ENCODE measurements around the gene BBOX1.

Gene BBOX1

DNA sequence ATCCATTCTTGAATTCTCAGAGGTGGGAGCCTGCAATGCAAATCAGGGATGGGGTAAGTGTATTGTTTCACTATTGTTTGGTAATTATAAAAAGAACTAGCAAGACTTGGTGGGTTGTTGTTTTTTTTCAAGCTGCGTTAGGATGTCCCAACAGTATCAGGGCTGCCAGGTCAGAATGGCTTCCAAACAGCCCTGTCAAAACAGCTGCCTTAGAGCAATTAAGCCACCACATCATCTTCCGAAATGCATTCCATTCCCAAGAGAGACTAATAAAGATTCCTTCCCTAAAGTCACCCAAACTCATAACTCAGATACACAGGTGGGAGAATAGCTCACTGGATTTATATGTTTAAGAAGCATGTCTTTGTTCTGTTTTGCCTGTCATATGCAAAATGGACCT, 23.5 kb downstream of the BBOX1 start:
- FAIRE-seq: no peak
- TF ChIP-seq, protein P1, sequence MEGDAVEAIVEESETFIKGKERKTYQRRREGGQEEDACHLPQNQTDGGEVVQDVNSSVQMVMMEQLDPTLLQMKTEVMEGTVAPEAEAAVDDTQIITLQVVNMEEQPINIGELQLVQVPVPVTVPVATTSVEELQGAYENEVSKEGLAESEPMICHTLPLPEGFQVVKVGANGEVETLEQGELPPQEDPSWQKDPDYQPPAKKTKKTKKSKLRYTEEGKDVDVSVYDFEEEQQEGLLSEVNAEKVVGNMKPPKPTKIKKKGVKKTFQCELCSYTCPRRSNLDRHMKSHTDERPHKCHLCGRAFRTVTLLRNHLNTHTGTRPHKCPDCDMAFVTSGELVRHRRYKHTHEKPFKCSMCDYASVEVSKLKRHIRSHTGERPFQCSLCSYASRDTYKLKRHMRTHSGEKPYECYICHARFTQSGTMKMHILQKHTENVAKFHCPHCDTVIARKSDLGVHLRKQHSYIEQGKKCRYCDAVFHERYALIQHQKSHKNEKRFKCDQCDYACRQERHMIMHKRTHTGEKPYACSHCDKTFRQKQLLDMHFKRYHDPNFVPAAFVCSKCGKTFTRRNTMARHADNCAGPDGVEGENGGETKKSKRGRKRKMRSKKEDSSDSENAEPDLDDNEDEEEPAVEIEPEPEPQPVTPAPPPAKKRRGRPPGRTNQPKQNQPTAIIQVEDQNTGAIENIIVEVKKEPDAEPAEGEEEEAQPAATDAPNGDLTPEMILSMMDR (IDR thresholded peaks at IDR 0.05; ENCODE audit: insufficient read depth, missing control alignments): no peak
- no peak for DNase-seq (ENCODE audit: insufficient read length, low spot score)

DNA sequence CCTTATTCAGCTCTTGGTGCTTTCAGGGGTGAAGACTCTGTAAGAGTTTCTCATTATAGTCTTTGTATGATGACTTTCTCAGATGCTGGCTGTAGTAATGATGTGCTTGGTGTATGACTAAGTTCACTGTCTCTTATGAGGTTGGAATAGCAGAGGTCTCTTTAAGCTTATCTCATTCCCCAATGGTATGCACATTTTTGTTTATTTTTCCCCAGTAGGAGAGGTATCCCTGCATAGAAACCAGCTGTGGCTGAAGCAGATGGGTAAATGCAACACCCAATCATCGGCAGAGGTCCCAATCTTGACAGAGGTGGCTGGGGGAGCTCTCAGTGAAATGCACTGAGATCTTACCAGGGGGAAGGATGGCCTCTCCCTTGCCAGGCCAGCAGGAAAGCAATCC, 34.6 kb downstream of the BBOX1 start:
- no peak for DNase-seq (ENCODE audit: insufficient read length, low spot score)
- FAIRE-seq: no peak

DNA sequence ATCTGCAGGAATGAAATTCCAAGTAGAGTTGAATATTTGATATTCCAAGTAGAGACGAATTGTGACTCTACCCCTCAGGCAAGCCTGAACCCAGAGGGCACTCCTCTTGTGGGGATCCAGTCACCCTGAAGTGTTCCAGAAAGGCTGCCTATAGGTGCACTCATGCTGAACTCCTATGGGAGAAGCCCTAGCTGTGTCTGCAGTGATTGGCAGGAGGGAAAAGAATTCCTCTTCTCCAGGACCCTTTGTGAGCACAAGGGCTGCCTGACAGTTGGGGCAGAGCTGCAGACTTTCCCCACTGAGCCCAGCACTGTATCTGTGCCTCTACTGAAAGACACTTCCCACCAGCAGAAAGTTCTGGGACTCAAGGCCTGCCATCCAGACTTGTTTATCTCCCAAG, 35.0 kb downstream of the BBOX1 start:
- TF ChIP-seq, protein P1 (IDR thresholded peaks at IDR 0.05; ENCODE audit: insufficient read depth, missing control alignments): no peak
- DNase-seq (ENCODE audit: insufficient read length, low spot score) (no peak), FAIRE-seq (no peak)

More for the DNA sequence above, 34.6 kb downstream of the BBOX1 start:
- TF ChIP-seq, protein P1 (IDR thresholded peaks at IDR 0.05; ENCODE audit: insufficient read depth, missing control alignments): no peak

DNA sequence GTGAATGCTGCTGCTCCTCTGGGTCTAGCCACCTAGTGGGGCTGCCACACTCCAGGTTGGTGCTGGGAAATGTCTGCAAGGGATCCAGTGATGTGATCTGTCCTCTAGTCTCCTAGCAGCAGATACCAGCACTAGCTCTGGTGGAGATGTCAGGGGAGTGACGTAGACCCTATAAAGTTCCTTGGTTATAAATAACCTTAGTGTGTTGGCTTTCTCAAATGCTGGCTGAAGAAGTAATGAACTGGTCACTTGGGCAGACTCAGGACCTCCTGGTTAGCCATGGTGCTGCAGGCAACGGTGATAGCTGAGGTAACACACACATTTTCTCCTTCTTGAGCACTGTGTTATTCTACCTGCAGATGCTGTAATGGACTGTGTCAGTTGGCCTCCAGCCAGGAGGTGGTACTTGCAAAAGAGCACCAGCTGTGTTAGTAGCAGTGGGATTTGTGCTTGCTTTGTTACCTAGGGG, 35.5 kb downstream of the BBOX1 start:
- DNase-seq (ENCODE audit: insufficient read length, low spot score) (no peak), FAIRE-seq (no peak)
- TF ChIP-seq, protein P1 (IDR thresholded peaks at IDR 0.05; ENCODE audit: insufficient read depth, missing control alignments): no peak

DNA sequence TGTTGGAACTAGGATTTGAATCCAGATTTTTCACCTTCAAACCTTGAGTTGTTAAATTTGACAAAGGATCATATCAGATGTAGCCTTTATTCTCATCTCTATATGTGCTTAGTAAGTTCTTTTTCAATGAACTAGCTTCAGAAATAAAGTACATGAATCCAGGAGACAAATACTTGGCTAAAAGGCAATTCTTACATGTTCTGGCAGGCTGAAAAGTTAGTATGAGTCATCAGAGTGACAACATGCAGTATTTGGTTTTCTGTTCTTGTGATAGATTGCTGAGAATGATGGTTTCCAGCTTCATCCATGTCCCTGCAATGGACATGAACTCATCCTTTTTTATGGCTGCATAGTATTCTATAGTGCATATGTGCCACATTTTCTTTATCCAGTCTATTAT, 40.4 kb downstream of the BBOX1 start:
- TF ChIP-seq, protein P1 (IDR thresholded peaks at IDR 0.05; ENCODE audit: insufficient read depth, missing control alignments): no peak
- DNase-seq (ENCODE audit: insufficient read length, low spot score) (no peak), FAIRE-seq (no peak)

DNA sequence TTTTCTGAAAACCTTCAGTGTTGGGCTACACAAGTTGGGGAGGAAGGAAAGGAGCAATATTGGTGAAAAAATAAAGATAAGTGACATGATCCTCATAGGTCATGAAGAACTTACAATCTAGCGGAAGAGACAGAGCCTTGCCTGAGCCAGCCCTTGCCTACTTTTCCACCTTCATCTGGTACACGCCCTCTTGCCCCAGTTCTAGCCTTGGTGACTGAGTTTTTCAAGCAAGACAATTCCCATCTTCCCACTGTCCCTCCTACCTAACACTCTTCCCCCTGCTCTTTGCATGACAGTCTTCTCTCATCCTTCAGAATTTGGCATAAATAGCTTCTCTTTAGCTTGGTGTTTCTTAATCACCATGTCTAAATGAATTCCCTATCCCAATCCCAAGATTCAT, 42.6 kb downstream of the BBOX1 start:
- TF ChIP-seq, protein P1 (IDR thresholded peaks at IDR 0.05; ENCODE audit: insufficient read depth, missing control alignments): no peak
- DNase-seq (ENCODE audit: insufficient read length, low spot score): no peak
- no peak for FAIRE-seq

DNA sequence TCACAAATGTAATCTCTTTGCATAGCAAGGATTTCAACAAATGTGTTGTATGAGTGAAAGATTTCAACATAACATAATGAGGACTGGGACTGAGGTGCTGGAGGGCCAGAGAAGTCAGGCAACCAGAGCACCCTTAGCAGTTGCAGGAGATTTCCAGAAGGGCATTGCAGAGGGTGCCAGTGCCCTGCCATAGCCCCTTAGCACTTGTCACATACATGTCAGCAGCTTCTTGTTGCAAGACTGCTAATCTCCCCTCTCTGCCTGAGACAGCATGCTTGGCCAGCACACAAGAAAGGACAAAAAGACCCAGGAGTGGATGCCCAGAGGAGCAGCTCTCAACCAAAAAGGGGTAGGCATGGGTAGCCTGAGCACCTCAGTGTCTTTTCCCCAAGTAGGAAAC, 43.2 kb downstream of the BBOX1 start:
- TF ChIP-seq, protein P1 (IDR thresholded peaks at IDR 0.05; ENCODE audit: insufficient read depth, missing control alignments): no peak
- no peak for DNase-seq (ENCODE audit: insufficient read length, low spot score)
- FAIRE-seq: no peak

All from D721Med (cell line).